ENCODE data around the gene FOXR2. TPM values are rescaled to one million over a fixed set of nuclear protein-coding genes. Genes with fewer than 3 reads are reported as not detected.

The FOXR2 gene
- total RNA-seq, 1 donor from 2014 or later, result not detected

- Mint-ChIP-seq H3K36me3 (no peaks in the 10 kb centered on the region), H3K4me1 (no peaks in the 10 kb centered on the region), H3K27ac (no peak overlapping the region), H3K9me3 (peaks cover 68% of the 10 kb centered on the region), H3K27me3 (ENCODE audit: low read depth) (no peaks in the 10 kb centered on the region), H3K4me3 (no peak overlapping the region)
- TF ChIP-seq, protein P1, sequence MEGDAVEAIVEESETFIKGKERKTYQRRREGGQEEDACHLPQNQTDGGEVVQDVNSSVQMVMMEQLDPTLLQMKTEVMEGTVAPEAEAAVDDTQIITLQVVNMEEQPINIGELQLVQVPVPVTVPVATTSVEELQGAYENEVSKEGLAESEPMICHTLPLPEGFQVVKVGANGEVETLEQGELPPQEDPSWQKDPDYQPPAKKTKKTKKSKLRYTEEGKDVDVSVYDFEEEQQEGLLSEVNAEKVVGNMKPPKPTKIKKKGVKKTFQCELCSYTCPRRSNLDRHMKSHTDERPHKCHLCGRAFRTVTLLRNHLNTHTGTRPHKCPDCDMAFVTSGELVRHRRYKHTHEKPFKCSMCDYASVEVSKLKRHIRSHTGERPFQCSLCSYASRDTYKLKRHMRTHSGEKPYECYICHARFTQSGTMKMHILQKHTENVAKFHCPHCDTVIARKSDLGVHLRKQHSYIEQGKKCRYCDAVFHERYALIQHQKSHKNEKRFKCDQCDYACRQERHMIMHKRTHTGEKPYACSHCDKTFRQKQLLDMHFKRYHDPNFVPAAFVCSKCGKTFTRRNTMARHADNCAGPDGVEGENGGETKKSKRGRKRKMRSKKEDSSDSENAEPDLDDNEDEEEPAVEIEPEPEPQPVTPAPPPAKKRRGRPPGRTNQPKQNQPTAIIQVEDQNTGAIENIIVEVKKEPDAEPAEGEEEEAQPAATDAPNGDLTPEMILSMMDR (IDR thresholded peaks at IDR 0.05; ENCODE audit: unreplicated experiment), result no peak
- no peak for DNase-seq (ENCODE audit: low spot score in 2 of 2, unreplicated experiment in 2 of 2)
These were observed 36.7 kb downstream of the FOXR2 start for GRCh38 chrX:55659931-55660330.

- no peaks in the 10 kb centered on the region for H3K27me3 Mint-ChIP-seq (ENCODE audit: low read depth)
- DNase-seq (ENCODE audit: low spot score in 2 of 2, unreplicated experiment in 2 of 2), result no peak
- peaks cover 79% of the 10 kb centered on the region for H3K9me3 Mint-ChIP-seq
- no peak overlapping the region for H3K4me3 Mint-ChIP-seq
- no peak overlapping the region for H3K27ac Mint-ChIP-seq
- TF ChIP-seq, protein P1 (IDR thresholded peaks at IDR 0.05; ENCODE audit: unreplicated experiment), result no peak
- no peaks in the 10 kb centered on the region for H3K36me3 Mint-ChIP-seq
- H3K4me1 Mint-ChIP-seq, result no peaks in the 10 kb centered on the region
These were observed 40.4 kb downstream of the FOXR2 start for GRCh38 chrX:55663584-55663983.

DNA sequence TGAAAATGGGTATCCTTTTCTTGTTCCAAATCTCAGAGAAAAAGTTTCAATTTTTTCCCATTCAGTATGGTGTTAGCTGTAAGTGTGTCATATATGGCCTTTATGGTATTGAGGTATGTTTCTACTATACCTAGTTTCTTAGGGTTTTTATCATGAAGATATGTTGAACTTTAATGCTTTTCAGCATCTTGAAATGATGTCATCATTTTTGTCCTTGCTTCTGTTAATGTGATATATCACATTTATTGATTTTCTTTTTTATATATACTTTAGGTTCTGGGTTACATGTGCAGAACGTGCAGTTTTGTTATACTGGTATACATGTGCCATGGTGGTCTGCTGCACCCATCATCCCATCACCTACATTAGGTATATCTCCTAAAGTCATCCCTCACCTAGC is 44.9 kb downstream of the FOXR2 start:
- DNase-seq (ENCODE audit: low spot score in 2 of 2, unreplicated experiment in 2 of 2), result no peak
- Mint-ChIP-seq H3K9me3 (peaks cover 72% of the 10 kb centered on the region), H3K4me3 (no peak overlapping the region), H3K4me1 (no peaks in the 10 kb centered on the region), H3K27me3 (ENCODE audit: low read depth) (no peaks in the 10 kb centered on the region), H3K36me3 (no peaks in the 10 kb centered on the region), H3K27ac (no peak overlapping the region)
- TF ChIP-seq, protein P1 (IDR thresholded peaks at IDR 0.05; ENCODE audit: unreplicated experiment), result no peak

Other genes starting within 250 kb of the FOXR2 start
- 35.9 to 40.2 TPM (median 40.1 TPM) in 3 replicates for gene MAGEH1, start 171.3 kb upstream of the FOXR2 start, total RNA-seq
- gene USP51, start 133.6 kb upstream of the FOXR2 start, total RNA-seq, result 4.6 to 5.6 TPM (median 5.1 TPM) in 3 replicates
- gene RRAGB, start 94.3 kb downstream of the FOXR2 start, total RNA-seq, result 26.9 to 30.6 TPM (median 27.8 TPM) in 3 replicates

All from mesothelial cell of epicardium (in vitro differentiated cells).